IPS-11a (cell line): Measurements from ENCODE around the gene BARX2.

Experiments used
- H3K4me3 ChIP-seq: one replicate; pipeline ENCODE4 v1.5.1; 2013; ENCODE audit warnings: low read depth, low read length, control low read depth

Gene BARX2

DNA sequence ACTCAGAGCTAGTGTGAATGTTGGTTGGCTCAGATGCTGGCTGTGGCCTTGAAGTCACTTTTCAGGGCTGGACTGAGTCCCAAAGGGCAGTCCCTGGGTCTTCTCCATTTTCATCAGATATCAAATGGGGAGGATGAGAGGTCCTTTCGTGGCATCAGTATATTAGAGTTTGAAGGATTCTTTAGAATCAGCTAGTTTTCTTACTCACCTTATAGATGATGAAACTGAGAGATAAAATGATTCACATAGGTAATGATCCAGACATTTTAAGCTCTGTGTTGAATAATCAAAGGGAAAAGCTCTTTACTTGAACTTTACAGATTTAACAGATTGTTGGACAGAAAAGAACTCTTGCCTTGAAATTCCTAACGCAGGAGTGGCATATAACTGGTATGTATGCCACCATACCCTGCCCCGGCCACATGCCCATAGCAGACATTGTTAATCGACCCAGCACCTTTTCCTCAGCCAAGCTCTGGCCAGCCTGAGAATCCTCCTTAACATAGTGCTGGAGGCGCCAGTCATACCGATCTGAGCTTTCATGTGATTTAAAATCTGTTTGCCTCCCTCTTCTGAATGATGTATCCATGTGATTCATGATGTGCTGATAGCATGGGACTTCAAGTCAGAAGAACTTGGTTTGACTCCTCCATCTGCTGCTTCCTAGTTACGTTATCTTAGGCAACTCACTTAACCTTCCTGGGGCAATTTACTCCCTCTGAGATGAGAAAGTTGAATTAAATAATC, 60.0 kb downstream of the BARX2 start:
- no peak overlapping the region for H3K4me3 ChIP-seq

DNA sequence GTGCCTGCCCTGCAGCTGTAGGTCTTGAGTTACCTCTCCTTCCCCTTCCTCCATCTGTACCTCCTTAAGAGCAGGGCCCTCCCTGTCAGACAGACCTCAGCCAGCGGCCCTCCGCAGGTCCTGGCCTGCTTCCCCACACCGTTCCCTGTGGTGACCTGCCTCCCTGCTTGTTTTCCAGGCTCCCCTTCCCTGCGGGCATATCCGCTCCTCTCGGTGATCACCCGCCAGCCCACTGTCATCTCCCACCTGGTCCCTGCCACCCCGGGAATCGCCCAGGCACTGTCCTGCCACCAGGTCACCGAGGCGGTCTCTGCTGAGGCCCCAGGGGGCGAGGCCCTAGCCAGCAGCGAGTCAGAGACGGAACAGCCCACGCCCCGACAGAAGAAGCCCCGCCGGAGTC, 60.9 kb downstream of the BARX2 start:
- H3K4me3 ChIP-seq = no peak overlapping the region

DNA sequence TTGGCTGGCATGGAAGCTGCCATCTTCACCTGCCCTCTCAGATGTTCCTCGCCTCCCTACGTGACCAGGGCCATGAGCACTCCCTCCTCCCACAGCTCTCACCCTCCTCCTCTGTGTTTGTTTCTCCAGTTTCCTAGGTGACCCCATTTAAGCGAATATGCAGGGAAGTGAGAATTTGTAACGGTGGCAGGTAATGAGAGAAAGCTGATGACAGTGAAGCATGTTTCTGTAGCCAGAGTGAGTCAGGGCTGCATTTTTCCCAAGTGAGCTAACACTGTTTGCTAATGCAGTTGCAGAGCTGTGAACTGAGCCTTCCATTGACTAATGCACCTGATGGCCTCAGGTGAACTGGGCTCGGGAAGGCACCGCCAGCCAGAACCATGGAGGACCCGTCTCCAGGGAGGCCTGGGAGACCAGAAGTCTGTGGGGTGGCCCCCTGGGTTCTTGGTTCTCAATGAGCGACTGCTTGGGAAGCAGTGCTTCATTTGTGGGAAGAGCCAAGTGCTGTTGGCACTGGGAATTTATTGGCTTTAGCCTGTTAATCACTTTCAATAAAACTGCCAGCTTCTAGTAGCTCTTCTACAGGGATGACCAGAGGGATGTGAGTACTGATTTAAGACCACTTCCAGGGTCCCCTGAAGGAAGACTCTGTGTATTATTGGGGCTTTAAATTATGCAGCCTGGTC, 64.5 kb downstream of the BARX2 start:
- no peak overlapping the region for H3K4me3 ChIP-seq

DNA sequence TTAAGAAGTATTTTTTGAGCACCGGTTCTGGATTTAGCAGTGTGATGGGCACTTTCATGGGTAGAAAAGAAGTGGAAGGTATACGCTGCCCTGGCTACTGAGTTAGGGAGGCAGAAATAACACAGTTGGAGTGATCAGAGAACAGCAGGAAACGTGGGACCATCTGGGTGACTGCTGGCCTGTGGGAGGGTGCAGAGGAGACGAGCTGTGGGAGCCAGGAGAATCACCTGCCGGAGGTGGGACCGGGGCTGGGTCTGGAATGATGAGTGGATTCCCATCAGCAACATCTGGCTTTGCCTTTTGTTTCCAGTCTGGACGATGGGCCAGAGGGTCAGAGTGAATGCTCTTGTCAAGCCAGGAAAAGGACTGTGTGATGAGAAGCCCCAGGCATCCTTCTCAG, 66.5 kb downstream of the BARX2 start:
- H3K4me3 ChIP-seq = no peak overlapping the region

DNA sequence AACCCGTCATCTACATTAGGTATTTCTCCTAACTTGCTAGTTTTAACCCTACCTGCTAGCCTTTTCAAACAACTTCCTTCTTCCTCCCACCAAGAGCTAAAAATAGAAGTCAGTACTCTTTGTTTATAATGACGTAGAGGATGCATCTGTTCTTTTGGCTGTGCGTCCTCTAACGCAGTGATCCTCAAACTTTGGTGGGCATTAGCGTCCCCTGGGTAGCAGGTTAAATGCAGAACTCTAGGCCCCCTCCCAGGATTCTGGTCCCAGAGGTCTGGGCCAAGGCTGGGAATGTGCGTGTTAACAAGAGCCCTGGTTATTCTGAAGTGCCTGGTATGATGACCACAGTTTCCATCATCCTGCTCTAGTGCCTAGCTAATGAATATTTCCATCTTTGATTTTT, 67.6 kb downstream of the BARX2 start:
- H3K4me3 ChIP-seq = no peak overlapping the region

DNA sequence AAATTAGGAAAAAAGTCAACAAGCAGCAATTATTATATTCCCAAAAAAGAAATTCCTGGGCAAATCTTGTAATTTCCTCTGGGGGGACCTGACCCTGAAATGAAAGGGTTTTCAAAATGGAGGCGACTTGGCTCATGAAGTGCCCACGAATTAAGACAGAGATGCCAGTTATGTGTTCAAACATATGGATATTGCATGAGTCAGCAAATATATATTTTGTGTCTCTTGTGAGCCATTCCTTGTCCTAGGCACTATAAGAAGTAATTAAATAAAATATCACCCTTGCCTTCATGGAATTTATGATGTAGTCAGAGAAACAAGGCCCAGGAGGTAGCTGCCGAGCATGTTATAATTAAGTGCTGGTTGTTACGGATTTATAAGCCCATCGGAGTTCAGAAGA, 68.6 kb downstream of the BARX2 start:
- H3K4me3 ChIP-seq = no peak overlapping the region

DNA sequence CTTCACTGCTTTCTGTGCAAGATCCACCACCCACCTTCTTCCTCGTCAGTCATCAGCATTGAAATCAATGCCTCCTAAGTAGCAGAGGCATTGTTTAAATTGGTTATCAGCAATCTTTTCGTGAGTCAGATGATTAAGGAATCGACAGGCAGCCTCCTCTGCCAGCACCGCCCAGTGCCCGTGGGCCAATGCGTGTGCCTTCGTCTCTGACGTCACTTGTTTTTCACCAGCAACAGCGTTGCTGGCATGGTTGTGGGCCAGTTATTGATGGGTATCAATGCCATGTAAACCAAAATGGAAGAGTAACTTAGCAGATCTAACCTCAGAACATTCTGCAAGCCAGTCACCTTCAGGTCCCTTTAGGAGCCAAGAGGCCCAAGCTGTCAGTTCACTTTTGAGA, 69.6 kb downstream of the BARX2 start:
- no peak overlapping the region for H3K4me3 ChIP-seq

DNA sequence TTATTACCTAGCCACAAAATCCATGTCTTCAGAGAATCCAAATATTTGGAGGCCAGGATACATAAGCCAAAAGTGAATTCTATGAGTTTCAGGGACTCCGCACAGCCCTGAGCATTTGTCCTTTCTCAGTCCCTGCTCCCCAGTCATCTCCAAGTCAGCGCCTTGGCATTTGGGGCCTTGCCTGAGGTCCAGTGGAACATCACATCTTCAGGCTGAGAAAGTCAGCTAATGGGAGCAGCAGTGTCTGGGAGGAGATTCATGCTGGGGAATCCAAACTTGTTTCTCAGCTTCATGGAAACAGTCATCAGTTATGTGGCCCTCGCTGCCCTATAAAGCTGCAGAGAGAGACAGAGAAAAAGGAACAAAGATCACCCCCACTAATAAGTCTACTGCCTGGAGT, 70.9 kb downstream of the BARX2 start:
- H3K4me3 ChIP-seq = no peak overlapping the region

DNA sequence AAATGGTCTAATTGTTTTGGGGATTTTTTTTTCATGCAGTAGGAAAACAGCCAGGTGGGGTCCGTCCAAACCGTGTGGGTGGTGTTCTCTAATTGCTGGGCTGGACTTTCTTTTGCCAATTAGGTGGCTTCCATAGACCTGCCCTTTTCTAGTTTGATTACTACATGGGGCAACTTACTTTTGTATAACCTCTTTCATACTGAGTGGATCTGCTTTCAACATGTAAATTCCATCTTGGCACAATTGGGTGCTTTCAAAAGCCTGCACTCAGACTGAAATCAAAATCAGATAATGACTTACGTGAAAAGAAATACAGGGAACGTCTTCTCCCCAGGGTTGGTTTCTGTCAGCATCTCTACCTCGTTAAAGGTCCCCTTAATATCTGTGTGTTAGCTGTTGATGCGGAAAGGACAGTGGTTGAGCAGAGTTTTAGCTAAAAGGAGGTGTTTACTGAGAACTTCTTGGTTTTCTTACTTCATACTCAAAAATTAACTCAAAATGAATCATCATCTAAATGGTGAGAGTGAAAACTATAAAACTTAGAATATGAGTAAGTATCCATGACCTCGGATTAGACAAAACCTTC, 72.1 kb downstream of the BARX2 start:
- H3K4me3 ChIP-seq = no peak overlapping the region

DNA sequence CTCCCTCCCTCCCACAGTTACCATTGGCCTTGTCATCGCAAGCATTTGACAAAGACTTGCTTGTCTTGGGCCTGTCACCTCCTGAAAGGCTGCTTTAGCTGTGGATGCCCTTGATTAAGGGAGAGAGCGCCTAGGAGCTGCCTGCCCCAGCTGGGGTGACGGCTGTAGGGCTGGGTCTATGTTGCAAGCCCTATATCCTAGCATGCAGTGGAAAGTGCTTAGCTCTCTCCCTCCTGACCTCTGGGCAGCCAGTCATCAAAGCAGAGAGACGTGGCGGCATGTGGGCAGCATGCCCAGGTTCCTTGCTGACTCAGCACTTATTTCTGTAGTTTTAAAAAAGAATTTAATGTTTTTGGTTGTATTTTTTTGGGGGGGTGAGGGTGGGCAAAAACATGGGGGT, 75.9 kb downstream of the BARX2 start:
- H3K4me3 ChIP-seq = no peak overlapping the region

DNA sequence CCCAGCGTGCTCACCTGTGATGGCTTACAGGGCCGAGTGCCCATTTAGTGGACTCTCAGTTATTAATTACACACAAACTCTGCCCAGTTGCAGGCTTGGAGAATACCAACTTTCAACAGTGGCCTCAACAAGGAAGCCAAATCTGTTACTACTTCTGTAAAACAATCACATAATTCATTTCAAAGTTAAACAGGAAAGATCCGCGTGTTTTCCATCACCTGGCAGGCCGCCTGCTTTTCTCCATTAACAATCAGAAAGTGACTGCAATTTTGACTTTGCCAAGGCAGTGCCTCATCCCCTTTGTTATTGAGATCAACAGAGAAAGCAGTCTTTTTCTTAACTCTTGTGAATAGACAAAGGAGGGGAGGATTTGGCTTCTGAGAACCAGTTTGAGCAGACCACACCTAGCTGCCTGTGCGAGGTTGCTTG, 77.7 kb downstream of the BARX2 start:
- no peak overlapping the region for H3K4me3 ChIP-seq

DNA sequence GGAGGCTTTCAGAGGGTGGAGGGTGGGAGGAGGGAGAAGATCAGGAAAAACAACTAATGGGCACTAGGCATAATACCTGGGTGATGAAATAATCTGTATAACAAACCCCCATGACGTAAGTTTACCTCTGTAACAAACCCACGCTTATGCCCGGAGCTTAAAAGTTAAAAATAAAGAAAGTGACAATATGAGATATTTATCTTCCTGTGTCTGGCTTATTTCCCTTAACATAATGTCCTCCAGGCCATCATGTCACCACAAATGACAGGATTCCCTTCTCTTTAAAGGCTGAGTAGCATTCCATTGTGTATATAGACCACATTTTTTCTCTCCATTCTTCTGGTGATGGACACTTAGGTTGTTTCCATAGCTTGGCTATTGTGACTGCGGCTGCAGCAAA, 79.5 kb downstream of the BARX2 start:
- H3K4me3 ChIP-seq = no peak overlapping the region

DNA sequence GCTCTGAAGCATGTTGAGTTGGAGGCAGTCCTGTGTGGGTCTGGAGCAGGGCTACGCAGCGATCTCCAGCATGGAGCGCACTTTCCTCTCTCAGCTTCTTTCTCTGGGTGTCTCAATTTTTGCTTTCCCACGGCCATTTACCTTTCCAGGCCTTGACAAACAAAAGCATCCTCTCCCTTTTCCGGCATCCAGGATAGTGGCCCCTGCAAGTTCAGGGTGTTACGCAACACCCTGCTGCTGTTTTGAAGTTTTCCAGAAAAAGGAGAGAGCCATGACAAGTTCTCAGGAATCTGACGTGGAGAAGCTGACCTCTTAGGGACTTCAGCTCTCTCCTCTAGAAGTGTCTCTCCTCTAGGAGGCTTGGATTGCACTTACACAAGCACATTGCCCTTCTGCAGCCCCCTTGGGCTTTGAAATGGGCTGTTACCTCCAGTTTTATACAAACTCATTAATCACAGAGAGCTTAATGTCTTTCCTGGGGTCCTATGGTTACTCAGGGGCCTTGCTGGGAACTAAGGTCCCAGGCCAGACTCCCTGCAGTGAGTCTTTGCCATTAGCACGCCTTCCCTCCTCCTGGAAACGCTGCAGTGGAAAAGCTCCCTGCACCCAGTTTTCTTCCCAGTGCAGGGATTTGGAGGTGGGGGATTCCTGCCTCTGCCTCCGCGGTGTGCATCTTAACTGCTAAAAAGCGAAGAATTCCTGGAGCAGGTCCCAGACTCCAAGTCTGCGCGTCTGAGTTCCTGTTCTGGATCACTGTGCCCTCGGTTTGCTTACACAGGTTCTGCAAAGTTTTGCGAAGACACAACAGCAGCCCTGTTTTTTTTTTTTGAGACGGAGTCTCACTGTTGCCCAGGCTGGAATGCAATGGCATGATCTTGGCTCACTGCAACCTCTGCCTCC, 80.4 kb downstream of the BARX2 start:
- no peak overlapping the region for H3K4me3 ChIP-seq

DNA sequence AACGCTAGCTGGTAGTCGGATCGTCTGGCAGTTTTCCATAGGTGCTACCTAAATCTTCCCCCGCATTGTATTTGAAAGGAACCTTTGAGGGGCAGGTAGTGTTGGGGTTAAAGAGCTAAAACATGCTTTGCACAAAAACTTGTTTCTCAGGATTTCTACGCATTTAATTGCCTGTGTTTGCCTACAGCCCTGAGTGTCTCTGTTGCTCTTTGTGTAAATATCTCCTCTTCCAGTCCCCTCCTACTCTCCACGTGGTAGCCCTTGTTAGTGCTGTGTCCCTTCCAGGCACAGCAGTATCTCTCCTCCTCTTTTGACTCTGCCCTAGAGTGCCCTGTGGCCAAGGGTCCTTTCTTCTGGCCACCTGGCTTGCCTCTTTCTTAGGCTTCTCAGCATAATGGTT, 81.7 kb downstream of the BARX2 start:
- no peak overlapping the region for H3K4me3 ChIP-seq

DNA sequence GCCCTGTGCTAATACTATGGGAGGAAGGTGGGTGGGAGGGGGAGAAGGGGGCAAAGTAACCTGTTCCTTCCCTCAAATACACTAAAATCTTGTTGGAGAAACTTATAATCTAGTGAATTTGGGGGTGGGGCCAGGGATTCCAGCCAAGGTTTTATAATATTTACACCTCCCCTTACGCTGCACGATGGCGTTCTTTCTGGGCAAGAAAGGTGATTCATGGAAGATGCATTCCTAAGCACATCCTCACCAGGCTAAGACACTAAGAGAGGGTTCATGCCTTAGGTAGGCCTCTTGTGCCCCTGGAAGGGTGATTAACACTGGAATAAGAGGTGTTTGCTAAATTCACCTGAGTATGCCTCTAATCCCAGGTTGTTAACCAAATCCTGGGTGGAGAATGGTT, 82.6 kb downstream of the BARX2 start:
- no peak overlapping the region for H3K4me3 ChIP-seq

DNA sequence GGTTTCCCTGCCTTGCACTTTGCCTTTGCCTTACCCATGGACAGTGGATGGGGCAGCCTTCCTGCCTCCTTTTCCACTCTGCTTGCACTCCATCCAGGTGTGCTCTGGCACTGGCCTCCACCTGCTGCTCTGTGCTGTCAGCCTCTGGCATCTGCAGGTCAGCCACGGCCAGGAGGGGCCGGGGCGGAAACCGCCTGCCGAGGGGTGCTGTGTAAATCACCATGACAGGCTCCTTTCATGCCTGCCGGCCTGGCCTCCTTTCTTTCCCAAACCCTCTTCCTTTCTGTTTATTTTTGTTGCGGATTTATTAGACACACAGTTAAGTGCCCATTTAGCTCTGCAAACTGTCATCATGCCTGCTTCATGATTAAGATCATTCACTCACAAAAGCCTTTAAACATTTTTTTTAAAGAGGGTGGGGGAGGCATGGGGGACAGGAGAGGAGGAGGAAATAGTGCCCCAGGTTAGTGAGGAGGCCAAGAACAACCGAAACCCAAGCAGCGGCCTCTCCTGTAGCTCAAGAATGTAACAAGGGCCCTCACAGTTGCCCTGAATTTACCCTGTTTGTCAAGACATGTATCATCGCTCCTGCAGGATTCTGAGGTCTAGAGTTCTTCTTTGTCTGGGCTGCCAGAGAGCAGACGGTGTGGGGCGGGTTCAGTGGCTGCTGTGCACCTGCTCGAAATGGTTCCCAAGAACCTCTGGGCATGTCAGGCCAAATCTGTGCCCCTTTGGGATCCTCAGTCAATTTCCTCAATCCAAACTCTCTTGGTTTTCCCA, 83.3 kb downstream of the BARX2 start:
- no peak overlapping the region for H3K4me3 ChIP-seq

DNA sequence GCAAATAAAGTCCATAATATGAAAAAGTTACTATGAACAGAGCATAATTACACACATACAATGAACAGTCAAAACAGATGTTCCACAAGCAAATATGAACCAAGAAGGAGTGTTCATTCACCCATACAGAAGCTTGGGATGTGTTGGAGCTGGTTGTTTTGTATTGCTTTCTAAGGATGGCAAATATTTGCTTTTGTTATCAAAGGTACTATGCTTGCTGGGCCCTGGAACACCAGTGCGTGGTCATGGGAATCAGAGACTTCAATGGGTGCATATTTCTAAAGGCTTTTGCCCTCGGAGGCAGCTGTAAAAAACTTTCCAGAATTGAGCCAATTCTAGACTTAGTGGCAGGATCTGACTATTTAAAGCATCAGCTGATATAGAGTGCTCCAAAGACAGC, 85.1 kb downstream of the BARX2 start:
- no peak overlapping the region for H3K4me3 ChIP-seq

DNA sequence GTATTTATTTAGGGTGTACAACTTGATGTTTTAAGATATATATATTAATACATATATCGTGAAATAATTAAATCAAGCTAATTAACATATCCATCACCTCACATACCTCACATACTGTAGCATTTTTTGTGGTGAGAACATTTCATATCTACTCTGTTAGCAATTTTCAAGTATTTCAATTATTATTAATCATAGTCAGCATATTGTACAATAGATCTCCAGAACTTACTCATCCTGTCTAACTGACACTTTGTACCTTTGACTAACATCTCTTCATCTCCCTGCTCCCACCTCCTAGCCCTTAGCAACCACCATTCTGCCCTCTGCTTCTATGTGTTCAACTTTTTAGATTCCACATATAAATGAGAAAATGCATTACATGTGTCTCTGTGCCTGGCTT, 108.4 kb downstream of the BARX2 start:
- no peak overlapping the region for H3K4me3 ChIP-seq

DNA sequence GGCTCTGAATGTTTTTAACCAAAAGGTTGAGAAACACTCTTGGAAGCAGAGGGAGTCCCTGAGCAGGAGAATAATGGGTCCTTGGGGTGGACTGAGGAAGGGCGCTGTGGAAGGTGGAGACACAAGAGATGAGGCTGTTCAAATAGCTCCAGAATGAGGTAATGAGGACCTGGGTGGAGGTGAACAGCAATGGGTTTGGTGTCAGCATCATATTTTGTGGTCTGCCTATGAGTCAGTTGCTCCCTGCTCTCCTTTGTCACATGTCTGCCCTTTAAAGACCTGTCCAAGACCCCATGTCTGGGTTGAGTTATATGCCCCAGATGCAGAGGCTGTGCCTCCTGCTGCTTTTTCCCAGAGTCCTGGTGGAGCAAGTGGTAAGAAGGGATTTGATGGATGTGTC, 113.6 kb downstream of the BARX2 start:
- no peak overlapping the region for H3K4me3 ChIP-seq

DNA sequence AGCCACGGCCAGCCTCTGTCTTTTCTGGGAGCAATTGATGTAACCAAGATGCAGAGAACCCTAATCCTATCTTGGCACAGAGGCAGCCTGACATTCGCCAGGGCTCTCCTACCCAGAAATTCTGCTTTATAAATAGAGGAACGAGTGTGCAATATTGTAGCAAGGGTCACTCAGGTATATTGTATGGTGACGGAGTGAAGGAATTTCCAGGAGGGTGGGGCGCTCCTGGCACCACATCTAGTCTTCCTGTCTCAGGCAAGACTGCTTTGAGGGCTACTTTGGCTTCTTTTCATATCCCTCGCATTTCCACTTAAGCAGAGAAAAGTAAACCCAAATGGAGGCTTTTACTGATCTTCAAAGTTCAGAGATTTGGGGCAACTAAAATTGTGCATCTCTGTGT, 114.4 kb downstream of the BARX2 start:
- H3K4me3 ChIP-seq = no peak overlapping the region

DNA sequence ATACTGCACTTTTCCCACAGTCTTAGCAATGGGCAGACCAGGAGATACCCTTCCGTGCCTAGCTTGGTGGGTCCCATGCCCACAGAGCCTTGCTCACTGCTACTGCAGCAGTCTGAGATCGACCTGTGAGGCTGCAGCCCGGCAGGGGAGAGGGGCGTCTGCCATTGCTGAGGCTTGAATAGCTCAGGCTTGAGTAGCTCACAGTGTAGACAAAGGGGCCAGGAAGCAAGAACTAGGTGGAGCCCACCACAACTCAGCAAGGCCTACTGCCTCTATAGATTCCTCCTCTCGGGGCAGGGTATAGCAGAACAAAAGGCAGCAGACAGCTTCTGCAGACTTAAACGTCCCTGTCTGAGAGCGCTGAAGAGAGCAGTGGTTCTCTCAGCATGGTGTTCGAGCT, 118.1 kb downstream of the BARX2 start:
- H3K4me3 ChIP-seq = no peak overlapping the region
